ENCODE results near the gene SYCP2L.

SYCP2L gene

GRCh38 chr6:10837622-10837994, 49.2 kb upstream of the SYCP2L start (continued):
- peak; percentile 72; the same call in 1 of the 2 replicates for TF ChIP-seq PRDM1 (tag by site-specific recombination; IDR thresholded peaks at IDR 0.05)
- no peak for TF ChIP-seq PBX3 (CRISPR knock-in tag; IDR thresholded peaks at IDR 0.05)
- TF ChIP-seq ZNF791 (tag by site-specific recombination; IDR thresholded peaks at IDR 0.05): no peak
- TF ChIP-seq IKZF3 (tag by site-specific recombination; IDR thresholded peaks at IDR 0.05): no peak; the same call in 1 of the 2 replicates
- TF ChIP-seq ZNF48 (tag by site-specific recombination; IDR thresholded peaks at IDR 0.05): no peak
- TF ChIP-seq SP7 (tag by site-specific recombination; IDR thresholded peaks at IDR 0.05): no peak
- no peak for TF ChIP-seq ZNF362 (tag by site-specific recombination; IDR thresholded peaks at IDR 0.05)
- TF ChIP-seq PRDM4 (tag by site-specific recombination; IDR thresholded peaks at IDR 0.05): peak; percentile 88
- no peak for TF ChIP-seq RBAK (tag by site-specific recombination; IDR thresholded peaks at IDR 0.05)
- TF ChIP-seq ZNF639 (tag by site-specific recombination; IDR thresholded peaks at IDR 0.05): no peak
- peak; percentile 14; the same call in 1 of the 2 replicates for TF ChIP-seq ZBTB17 (tag by site-specific recombination; IDR thresholded peaks at IDR 0.05)
- no peak for TF ChIP-seq KLF8 (tag by site-specific recombination; IDR thresholded peaks at IDR 0.05)
- no peak for TF ChIP-seq ZNF580 (tag by site-specific recombination; IDR thresholded peaks at IDR 0.05)
- TF ChIP-seq ZNF211 (tag by site-specific recombination; IDR thresholded peaks at IDR 0.05; ENCODE audit: low read depth): no peak
- TF ChIP-seq KLF17 (tag by site-specific recombination; IDR thresholded peaks at IDR 0.05): no peak
- TF ChIP-seq ZNF629 (tag by site-specific recombination; IDR thresholded peaks at IDR 0.05): no peak
- no peak for TF ChIP-seq KLF9 (tag by site-specific recombination; IDR thresholded peaks at IDR 0.05; ENCODE audit: low read depth)
- TF ChIP-seq ZBTB49 (tag by site-specific recombination; IDR thresholded peaks at IDR 0.05; ENCODE audit: low read depth): no peak
- no peak; the same call in none of the 2 replicates for TF ChIP-seq ZNF335 (tag by site-specific recombination; conservative IDR thresholded peaks at IDR 0.05)
- no peak for TF ChIP-seq PRDM10 (tag by site-specific recombination; IDR thresholded peaks at IDR 0.05)
- TF ChIP-seq ZNF544 (tag by site-specific recombination; IDR thresholded peaks at IDR 0.05): no peak
- TF ChIP-seq ZNF530 (tag by site-specific recombination; IDR thresholded peaks at IDR 0.05; ENCODE audit: low read depth): no peak
- no peak for TF ChIP-seq YY2 (tag by site-specific recombination; IDR thresholded peaks at IDR 0.05)
- no peak for TF ChIP-seq YY1 (tag by site-specific recombination; IDR thresholded peaks at IDR 0.05)
- TF ChIP-seq ZNF830 (tag by site-specific recombination; IDR thresholded peaks at IDR 0.05; ENCODE audit: low read depth): no peak
- TF ChIP-seq SP3 (tag by site-specific recombination; IDR thresholded peaks at IDR 0.05): no peak
- TF ChIP-seq ZNF707 (tag by site-specific recombination; IDR thresholded peaks at IDR 0.05): no peak
- TF ChIP-seq ZNF354C (tag by site-specific recombination; IDR thresholded peaks at IDR 0.05; ENCODE audit: borderline replicate concordance, low read depth): no peak
